KMS-11 (cell line): ENCODE data around the gene MACROD2.

ENCODE experiments used
- H2AFZ ChIP-seq: fragments of 200-600 bp; sonication (generic); 2 replicates; pipeline ENCODE4 v1.6.1; 2016; ENCODE audit warnings: antibody characterized with exemption, mixed run types, low read depth
- H3K27ac ChIP-seq: fragments of 200-600 bp; sonication (generic); 2 replicates; pipeline ENCODE4 v1.6.1; 2016; ENCODE audit warnings: mild to moderate bottlenecking, mixed run types
- H3K27me3 ChIP-seq: fragments of 200-600 bp; sonication (generic); 2 replicates; pipeline ENCODE4 v1.6.1; 2017; ENCODE audit warnings: mild to moderate bottlenecking, low read depth, mixed run types, moderate library complexity; ENCODE audit not compliant: insufficient read depth
- H3K36me3 ChIP-seq: fragments of 200-600 bp; sonication (generic); 2 replicates; pipeline ENCODE4 v1.6.1; 2017; ENCODE audit warnings: mild to moderate bottlenecking, mixed run types; ENCODE audit not compliant: insufficient read depth
- H3K4me1 ChIP-seq: fragments of 200-600 bp; sonication (generic); 2 replicates; pipeline ENCODE4 v1.6.1; 2016; ENCODE audit warnings: mild to moderate bottlenecking, low read depth, mixed run types; ENCODE audit not compliant: poor library complexity, severe bottlenecking
- H3K4me2 ChIP-seq: fragments of 200-600 bp; sonication (generic); 2 replicates; pipeline ENCODE4 v1.7.0; 2016; ENCODE audit warnings: mild to moderate bottlenecking, mixed run types
- H3K4me3 ChIP-seq: fragments of 200-600 bp; sonication (generic); IDR thresholded peaks from 2 replicates; pipeline ENCODE4 v1.6.1; 2017; ENCODE audit warnings: low read depth, low read length, mixed read lengths; ENCODE audit not compliant: insufficient read depth
- H3K79me2 ChIP-seq: fragments of 200-600 bp; sonication (generic); 2 replicates; pipeline ENCODE4 v1.6.1; 2016; ENCODE audit warnings: low read depth, mixed run types; ENCODE audit not compliant: insufficient read depth
- H3K9ac ChIP-seq: fragments of 200-600 bp; sonication (generic); 2 replicates; pipeline ENCODE4 v1.6.1; 2016; ENCODE audit warnings: mild to moderate bottlenecking, mixed run types
- H4K20me1 ChIP-seq: fragments of 200-600 bp; sonication (generic); 2 replicates; pipeline ENCODE4 v1.6.1; 2016; ENCODE audit warnings: mild to moderate bottlenecking, mixed run types; ENCODE audit not compliant: insufficient read depth
- CTCF ChIP-seq: fragments of 200-600 bp; sonication (generic); conservative IDR thresholded peaks from 2 replicates; pipeline ENCODE4 v1.6.1; 2017; ENCODE audit warnings: low read depth, mild to moderate bottlenecking, antibody characterized with exemption, low read length, moderate library complexity, mixed read lengths

Gene MACROD2

GRCh38 chr20:16061351-16061750 lies 2066.0 kb downstream of the MACROD2 start:
- Histone ChIP-seq H3K27me3 (no peaks in the 10 kb centered on the region), H3K79me2 (no peaks in the 10 kb centered on the region), H2AFZ (no peak overlapping the region), H3K9ac (no peak overlapping the region), H4K20me1 (no peaks in the 10 kb centered on the region), H3K4me1 (no peaks in the 10 kb centered on the region), H3K27ac (no peak overlapping the region), H3K4me3 (no peak overlapping the region), H3K36me3 (no peaks in the 10 kb centered on the region), H3K4me2 (no peak overlapping the region)
- no peak for TF ChIP-seq CTCF

- no peak overlapping the region for H3K9ac ChIP-seq
- H3K4me1 ChIP-seq = no peaks in the 10 kb centered on the region
- no peaks in the 10 kb centered on the region for H3K27me3 ChIP-seq
- H3K36me3 ChIP-seq = no peaks in the 10 kb centered on the region
- H3K4me2 ChIP-seq = no peak overlapping the region
- TF ChIP-seq CTCF = no peak
- no peak overlapping the region for H3K27ac ChIP-seq
- no peak overlapping the region for H2AFZ ChIP-seq
- H3K4me3 ChIP-seq = no peak overlapping the region
- H4K20me1 ChIP-seq = no peaks in the 10 kb centered on the region
- H3K79me2 ChIP-seq = no peaks in the 10 kb centered on the region
Measured at GRCh38 chr20:16062661-16063581, 2067.6 kb downstream of the MACROD2 start.

- Histone ChIP-seq H2AFZ (no peak overlapping the region), H3K27ac (no peak overlapping the region), H3K27me3 (no peaks in the 10 kb centered on the region), H4K20me1 (no peaks in the 10 kb centered on the region), H3K4me2 (no peak overlapping the region), H3K4me1 (no peaks in the 10 kb centered on the region), H3K36me3 (no peaks in the 10 kb centered on the region), H3K79me2 (no peaks in the 10 kb centered on the region), H3K4me3 (no peak overlapping the region), H3K9ac (no peak overlapping the region)
- TF ChIP-seq CTCF = no peak
Measured at GRCh38 chr20:16063881-16064280, 2068.6 kb downstream of the MACROD2 start.

GRCh38 chr20:16064989-16065707 lies 2069.8 kb downstream of the MACROD2 start:
- Histone ChIP-seq H3K27ac (no peak overlapping the region), H3K4me2 (no peak overlapping the region), H3K79me2 (no peaks in the 10 kb centered on the region), H2AFZ (no peak overlapping the region), H4K20me1 (no peaks in the 10 kb centered on the region), H3K27me3 (no peaks in the 10 kb centered on the region), H3K4me3 (no peak overlapping the region), H3K4me1 (no peaks in the 10 kb centered on the region), H3K9ac (no peak overlapping the region), H3K36me3 (no peaks in the 10 kb centered on the region)
- no peak for TF ChIP-seq CTCF
